NCI-H2081 treated with DMSO at 0.1 percent for 48 hours (cell line): ENCODE results near the gene USH1C.

Experiments
- DNase-seq: peaks from one replicate; lab custom pipeline; 2025; lab: John Stamatoyannopoulos, UW

The USH1C gene

GRCh38 chr11:17526326-17526725 lies 17.9 kb downstream of the USH1C start:
- DNase-seq: no peak

GRCh38 chr11:17525570-17525969 lies 18.6 kb downstream of the USH1C start:
- DNase-seq: no peak

GRCh38 chr11:17524221-17524620 lies 20.0 kb downstream of the USH1C start:
- DNase-seq: no peak

- no peak for DNase-seq
Measured at GRCh38 chr11:17522655-17523054, 21.6 kb downstream of the USH1C start.

- DNase-seq: no peak
Measured at GRCh38 chr11:17521106-17521900, 22.9 kb downstream of the USH1C start.

- DNase-seq: peak; percentile 55
Measured at GRCh38 chr11:17519061-17519885, 24.9 kb downstream of the USH1C start.

GRCh38 chr11:17518366-17518765 lies 25.9 kb downstream of the USH1C start:
- no peak for DNase-seq

GRCh38 chr11:17517186-17517585 lies 27.0 kb downstream of the USH1C start:
- no peak for DNase-seq

- no peak for DNase-seq
Measured at GRCh38 chr11:17516551-17517150, 27.6 kb downstream of the USH1C start.

GRCh38 chr11:17515443-17516176 lies 28.6 kb downstream of the USH1C start:
- DNase-seq: no peak

- DNase-seq: no peak
Measured at GRCh38 chr11:17514476-17514875, 29.7 kb downstream of the USH1C start.

GRCh38 chr11:17513853-17514252 lies 30.4 kb downstream of the USH1C start:
- no peak for DNase-seq

- no peak for DNase-seq
Measured at GRCh38 chr11:17512101-17512500, 32.1 kb downstream of the USH1C start.

- DNase-seq: no peak
Measured at GRCh38 chr11:17511571-17511970, 32.6 kb downstream of the USH1C start.

GRCh38 chr11:17510507-17511206 lies 33.6 kb downstream of the USH1C start:
- no peak for DNase-seq

- DNase-seq: no peak
Measured at GRCh38 chr11:17508791-17509190, 35.4 kb downstream of the USH1C start.

- no peak for DNase-seq
Measured at GRCh38 chr11:17508306-17508705, 35.9 kb downstream of the USH1C start.

GRCh38 chr11:17507773-17508172 lies 36.4 kb downstream of the USH1C start:
- DNase-seq: no peak

GRCh38 chr11:17506942-17507341 lies 37.3 kb downstream of the USH1C start:
- no peak for DNase-seq

GRCh38 chr11:17506314-17506713 lies 37.9 kb downstream of the USH1C start:
- DNase-seq: no peak

- no peak for DNase-seq
Measured at GRCh38 chr11:17505146-17505545, 39.1 kb downstream of the USH1C start.
